Activated CD4-positive, alpha-beta T cell treated with anti-CD3 and anti-CD28 coated beads, Interleukin-2, amount 50 U/mL, for 24 hours (primary cell): ENCODE measurements around the gene AMZ1.
"Not testable (repeated sequence)": the region's sequence is repeated elsewhere in the genome, so short reads cannot be mapped to it uniquely, and the experiment has no call there.

Source experiments
- DNase-seq, 2 donors: peaks; one replicate each; pipeline ENCODE4 v3.0.0-alpha.2; 2020; ENCODE audit warnings: low read depth in 1 of 2, low spot score in 1 of 2

The AMZ1 gene

DNA sequence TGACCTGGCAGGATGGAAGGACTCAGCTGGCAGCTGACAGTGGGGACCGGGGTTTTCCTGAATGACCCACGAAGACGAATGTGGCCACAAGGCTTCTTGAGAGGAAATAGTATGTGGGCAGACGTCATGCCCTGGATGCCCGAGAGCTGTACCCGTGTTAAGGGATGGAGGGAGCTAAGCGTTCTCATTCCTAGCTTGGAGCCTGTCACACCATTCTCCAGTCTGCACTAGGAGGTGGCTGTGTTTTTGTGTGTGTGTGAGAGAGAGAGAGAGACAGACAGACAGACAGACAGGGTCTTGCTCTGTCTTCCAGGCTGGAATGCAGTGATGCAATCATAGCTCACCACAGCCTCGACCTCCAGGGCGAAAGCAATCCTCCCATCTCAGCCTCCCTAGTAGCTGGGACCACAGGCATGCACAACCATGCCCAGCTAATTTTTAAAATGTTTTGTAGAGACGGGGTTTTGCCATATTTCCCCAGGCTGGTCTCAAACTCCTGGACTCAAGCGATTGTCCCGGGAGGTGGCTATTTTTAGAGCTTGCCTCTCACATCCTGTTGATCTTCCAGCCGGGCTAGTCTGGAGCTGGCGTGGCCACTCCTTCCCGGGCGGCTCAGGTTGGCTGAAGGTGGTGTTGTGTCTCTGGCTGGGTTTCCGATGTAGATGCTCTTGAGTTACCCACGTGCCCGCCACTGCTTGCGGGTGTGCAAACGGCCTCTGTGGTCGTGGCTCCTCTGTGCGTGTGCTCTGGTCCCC, 2.1 kb downstream of the AMZ1 start:
- no peak for DNase-seq

DNA sequence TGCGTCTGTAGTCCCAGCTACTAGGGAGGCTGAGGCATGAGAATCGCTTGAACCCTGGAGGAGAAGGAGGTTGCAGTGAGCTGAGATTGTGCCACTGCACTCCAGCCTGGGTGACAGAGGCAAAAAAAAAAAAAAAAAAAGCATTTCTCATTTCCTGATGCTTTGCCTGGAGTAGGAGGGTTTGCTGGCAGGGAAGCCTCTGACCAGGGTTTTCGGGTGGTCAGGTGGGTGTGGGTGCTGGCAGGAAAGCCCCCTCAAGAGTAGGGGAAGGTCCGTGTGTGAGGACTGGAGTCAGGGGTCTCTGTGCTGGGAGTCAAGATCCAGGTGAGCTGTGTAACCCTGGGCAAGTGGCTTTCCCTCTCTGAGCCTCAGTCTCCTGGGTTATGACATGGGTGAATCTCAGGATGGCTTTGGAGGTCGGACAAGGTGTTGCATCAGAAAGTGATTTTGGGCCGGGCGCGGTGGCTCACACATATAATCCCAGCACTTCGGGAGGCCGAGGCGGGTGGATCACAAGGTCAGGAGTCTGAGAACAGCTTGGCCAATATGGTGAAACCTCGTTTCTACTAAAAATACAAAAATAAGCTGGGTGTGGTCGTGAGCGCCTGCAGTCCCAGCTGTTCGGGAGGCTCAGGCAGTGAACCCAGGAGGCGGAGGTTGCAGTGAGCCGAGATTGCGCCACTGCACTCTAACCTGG, 3.2 kb downstream of the AMZ1 start:
- DNase-seq = no peak

DNA sequence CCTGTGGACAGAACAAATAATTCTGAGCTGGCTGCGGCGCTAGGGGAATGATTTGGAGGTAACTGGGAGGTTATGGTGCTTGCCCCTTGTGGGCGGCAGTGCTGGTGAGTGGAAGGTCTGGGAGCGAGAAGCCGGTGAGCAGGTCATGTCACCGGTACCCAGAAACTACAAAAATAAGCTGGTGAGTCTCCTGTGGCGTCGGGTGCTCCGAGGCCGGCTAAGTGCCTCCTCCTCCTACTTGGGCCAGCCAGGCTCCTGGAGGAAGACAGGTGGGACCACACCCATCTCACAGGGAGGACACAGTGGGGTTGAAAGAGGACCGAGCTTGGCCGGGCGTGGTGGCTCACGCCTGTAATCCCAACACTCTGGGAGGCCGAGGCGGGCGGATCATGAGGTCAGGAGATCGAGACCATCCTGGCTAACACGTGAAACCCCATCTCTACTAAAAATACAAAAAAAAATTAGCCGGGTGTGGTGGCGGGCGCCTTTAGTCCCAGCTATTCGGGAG, 4.0 kb downstream of the AMZ1 start:
- not testable (repeated sequence) for DNase-seq

DNA sequence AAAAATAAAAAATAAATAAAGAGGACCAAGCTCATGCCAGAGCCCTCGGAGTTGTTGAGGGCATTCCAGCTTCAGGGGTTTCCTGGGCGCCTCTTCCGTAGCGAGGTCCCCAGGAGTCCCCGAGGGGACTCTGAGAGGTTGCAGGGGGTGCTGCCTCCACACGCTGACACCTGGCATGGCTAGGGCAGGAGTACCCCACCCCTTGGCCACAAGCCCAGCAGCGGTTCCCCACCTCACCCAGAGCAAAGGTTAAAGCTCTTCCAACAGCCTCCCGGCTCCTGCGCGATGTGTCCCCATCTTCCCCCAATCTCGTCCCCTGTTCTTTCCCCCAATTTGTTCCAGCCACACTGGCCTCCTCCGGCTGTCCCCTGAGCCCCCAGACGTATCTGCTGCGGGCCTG, 4.5 kb downstream of the AMZ1 start:
- no peak for DNase-seq

DNA sequence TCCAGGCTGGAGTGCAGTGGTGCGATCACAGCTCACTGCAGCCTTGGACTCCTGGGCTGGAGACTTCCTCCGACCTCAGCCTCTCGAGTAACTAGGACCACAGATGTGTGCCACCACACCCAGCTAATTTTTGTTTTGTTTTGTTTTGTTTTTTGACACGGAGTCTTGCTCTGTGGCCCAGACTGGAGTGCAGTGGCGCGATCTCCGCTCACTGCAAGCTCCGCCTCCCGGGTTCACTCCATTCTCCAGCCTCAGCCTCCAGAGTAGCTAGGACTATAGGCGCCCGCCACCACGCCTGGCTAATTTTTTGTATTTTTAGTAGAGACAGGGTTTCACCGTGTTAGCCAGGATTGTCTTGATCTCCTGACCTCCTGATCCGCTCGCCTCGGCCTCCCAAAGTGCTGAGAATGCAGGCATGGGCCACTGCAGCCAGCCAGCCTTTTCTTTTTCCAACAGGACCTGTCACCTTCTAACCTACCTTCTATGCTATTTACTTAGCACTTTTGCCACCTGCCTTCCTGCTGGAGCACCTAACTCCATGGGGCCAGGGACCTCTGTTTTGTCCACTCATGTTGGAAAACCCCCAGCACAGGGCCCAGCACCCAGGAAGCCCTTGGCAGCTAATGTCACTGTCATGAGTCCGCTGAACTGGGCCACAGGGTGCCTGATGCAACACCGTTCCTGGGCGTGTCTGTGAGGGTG, 5.6 kb downstream of the AMZ1 start:
- DNase-seq = not testable (repeated sequence)

DNA sequence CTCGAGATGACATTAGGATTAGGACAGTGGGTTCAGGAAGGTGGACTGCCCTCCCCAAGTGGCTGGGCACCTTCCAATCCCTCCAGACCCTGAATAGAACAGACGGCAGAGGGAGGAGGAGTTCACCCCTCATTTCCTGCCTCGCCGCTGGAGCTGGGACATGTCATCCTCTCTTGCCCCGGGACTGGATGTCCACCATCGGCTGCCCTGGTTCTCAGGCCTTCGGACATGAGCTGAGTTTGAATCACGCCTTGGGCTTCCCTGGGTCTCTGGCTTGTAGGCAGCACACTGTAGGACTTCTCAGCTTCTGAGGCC, 6.1 kb downstream of the AMZ1 start:
- DNase-seq = not testable (repeated sequence)

DNA sequence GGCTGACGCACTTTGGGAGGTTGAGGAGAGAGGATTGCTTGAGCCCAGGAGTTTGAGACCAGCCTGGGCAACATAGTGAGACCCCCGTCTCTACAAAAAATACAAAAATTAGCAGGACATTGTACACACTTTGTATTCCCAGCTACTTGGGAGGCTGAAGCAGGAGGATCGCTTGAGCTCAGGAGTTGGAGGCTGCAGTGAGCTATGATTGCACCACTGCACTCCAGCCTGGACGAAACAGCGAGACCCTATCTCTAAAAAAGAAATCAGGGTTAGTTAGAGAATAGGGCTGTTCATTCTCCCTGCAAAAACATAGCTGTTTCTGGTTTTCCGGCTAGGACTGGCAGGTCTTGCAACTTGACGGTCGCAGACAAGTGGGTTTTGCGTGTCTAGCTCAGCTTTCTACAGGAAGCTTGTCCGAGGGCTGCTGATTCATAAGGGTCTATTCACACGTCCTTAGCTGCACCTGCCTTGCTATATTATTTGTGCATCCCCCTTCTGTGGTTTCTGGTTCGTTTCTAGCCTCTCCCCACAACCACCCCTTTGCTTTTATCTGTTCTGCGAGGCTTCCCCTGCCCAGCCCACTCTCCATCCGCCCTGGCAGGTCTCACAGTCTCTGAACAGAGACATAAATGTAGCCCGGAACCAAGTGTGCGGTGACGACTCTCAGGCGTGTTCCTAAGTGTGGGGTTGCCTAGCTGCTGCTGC, 10.7 kb downstream of the AMZ1 start:
- DNase-seq = peak; percentile 18 to 49

DNA sequence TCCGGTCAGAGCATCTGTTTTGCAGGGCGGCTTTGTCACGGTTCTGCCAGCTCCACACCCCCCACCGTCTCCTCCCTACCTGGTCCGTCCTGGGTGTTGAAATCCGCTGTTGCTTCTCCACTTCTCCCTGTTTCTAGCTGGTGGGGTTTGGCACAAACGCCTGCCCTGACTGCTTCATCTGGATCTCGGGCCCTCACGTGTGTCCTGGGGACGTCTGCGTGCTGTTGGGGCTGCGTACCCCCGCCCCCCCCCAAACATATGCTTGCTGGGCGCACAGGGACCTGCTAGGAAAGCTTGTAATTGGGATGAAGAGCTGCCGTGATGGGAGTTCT, 11.3 kb downstream of the AMZ1 start:
- DNase-seq = no peak

DNA sequence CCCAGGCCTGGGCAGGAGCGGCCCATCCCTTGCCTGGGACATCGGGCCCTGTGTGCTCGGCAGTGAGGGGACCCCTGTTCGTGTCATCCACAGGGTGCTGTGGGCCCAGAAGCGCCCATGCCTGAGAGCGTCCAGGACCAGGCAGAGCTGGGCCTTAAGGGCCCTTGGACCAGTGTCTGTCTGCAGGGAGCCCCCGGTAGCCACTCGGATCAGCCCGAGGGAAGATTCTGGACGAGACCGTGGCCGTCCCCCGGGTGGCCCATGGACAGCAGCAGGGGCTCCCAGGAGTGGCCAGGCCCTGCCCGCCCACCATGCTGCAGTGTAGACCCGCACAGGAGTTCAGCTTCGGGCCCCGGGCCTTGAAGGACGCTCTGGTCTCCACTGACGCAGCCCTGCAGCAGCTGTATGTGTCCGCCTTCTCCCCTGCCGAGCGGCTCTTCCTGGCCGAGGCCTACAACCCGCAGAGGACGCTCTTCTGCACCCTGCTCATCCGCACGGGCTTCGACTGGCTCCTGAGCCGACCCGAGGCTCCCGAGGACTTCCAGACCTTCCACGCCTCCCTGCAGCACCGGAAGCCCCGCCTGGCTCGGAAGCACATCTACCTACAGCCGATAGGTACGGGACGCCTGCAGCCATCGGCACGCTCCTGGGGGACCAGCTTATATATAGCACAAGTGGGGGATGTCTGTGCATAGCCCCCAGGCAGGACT, 12.3 kb downstream of the AMZ1 start:
- DNase-seq = no peak

DNA sequence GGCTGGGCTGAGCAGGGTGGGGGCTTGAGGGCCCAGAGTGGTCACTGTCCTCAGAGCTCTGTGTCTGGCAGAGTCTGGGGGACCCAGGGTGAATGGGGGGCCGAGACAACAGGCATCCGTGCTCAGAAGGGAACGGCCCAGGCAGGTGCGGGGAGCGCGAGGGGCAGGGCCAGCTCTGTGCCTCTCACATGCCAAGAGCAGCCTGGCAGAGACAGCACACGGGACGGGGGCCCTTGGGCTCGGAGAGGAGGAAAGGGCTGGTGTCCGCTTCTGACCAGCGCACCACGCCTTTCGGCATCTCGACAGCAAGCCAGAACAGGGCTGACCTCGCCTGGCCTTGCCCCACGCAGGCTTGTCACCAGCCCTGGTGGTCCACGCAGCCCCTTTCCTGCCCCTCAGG, 13.4 kb downstream of the AMZ1 start:
- no peak for DNase-seq

DNA sequence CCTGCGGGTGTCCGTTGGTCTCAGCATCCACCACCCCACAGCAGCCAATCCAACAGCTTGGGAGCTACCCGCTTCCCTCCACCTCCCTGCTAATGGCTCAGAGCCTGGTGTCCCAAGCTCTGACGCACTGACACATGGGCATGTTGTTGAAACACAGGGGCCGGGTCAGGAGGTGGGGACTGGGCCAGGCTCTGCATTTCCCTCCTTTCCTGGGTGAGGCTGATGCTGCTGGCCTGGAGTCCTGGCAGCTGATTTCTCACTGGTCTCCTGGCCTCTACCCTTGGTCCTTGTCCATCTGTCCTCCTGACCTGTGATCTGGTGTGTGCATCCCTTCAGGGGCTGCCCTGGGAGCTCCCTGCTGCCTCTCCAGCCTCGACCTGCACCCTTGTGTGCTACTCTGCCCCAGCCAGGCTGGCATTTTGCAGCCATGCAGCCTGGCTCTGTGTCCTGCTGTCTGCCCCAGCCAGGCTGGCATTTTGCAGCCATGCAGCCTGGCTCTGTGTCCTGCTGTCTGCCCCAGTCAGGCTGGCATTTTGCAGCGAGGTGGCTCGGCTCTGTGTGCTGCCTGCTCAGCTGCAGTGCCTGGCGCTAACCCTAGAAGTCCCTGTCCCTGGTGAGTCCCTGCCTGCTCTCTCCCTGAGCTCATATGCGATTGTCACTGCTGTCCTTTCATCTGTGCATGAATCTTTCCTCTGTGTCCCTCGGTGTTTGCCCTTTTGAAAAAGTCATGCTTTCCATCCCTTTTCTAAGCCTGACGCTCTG, 14.0 kb downstream of the AMZ1 start:
- DNase-seq = no peak

DNA sequence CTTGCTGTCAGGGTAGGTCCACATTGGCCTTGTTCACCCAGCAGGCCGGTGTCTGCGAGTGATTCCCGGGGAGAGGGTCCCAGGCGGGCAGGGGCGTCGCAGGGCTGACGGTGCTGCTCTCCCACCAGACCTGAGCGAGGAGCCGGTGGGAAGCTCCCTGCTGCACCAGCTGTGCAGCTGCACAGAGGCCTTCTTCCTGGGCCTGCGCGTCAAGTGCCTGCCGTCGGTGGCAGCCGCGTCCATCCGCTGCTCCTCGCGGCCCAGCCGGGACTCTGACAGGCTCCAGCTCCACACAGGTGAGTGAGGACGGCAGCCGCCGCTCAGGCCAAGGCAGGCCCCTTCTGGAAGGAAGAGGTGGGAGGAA, 14.6 kb downstream of the AMZ1 start:
- no peak for DNase-seq

DNA sequence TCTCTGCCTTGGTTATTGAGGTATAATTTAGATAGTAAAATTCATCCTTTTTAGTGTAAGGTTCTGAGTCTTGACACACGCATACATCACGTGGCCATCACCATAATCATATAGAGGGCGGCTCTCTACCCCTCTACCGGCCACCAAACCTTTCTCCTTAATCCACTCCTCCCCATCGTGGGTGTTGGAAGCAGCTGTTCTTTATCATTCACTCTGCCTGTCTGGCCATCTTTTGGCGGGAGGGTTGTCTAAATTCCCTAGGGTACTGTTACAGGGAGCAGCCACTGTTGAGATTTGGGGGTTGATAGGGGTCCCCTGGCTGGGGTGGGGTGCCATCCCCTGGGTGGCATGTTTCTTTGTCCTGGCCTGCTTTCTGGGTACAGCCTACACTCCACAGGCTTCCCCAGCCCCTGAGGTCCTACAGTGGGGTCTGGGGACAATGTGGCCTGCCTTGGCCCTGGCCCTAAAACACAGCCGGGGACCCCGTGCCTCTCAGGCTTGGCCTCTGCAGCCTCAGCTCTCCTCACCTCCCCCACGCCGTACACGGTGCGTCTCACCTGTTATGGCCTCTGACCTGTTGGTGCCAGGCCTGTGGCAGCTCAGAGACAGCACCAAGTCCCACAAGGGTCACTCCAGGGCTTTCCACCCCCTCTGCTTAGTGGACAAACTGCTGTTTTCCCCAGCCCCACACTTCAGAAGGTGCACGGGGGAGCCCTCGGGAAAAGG, 17.5 kb downstream of the AMZ1 start:
- DNase-seq = no peak

DNA sequence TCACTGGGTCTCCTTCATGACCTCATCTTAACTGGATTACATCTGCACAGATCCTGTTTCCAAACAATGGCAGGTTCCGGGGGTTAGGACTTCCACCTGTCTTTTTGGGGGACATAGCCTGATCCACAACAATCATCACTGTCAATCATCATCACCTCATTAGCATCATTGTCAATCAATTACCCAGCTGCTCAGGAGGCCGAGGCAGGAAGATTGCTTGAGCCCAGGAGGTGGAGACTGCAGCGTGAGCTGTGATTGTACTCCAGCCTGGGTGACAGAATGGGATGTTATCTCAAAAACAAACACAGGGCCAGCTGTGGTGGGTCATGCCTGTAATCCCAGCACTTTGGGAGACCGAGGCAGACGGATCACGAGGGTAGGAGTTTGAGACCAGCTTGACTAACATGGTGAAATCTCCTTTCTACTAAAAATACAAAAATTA, 18.7 kb downstream of the AMZ1 start:
- no peak for DNase-seq

DNA sequence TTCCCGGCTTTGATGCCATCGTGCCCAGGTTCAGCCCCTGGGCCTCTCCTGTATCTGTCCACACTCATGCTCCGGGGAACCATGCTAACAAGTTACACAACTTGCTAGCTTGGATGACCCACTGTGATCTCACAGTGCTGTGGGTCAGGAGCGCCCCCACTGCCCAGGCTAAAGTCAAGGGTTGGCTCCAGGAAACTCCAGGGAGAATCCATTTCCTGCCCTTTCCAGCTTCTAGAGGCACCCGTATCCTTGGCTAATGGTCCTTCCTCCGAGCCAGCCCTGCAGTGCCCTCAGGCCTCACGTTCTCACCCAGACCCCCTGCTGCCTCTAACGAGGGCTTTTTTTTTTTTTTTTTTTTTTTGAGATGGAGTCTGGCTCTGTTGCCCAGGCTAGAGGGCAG, 19.5 kb downstream of the AMZ1 start:
- DNase-seq = no peak

DNA sequence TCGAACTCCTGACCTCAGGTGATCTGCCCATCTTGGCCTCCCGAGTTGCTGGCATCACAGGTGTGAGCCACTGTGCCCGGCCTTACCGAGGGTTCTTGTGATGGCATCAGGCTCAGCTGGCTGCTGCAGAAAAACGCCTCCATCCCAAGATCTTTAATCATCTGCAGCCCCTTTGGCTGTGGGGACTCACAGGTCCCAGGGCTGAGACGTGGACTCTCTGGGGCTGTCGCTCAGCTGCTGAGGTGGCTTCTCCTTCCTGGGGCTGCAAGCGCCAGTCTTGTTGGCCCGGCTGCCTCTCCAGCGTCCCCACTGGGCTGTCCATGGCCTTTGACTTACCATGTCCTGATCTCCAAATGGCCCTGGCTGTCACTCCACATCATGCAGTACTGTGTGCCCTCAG, 20.0 kb downstream of the AMZ1 start:
- no peak for DNase-seq

DNA sequence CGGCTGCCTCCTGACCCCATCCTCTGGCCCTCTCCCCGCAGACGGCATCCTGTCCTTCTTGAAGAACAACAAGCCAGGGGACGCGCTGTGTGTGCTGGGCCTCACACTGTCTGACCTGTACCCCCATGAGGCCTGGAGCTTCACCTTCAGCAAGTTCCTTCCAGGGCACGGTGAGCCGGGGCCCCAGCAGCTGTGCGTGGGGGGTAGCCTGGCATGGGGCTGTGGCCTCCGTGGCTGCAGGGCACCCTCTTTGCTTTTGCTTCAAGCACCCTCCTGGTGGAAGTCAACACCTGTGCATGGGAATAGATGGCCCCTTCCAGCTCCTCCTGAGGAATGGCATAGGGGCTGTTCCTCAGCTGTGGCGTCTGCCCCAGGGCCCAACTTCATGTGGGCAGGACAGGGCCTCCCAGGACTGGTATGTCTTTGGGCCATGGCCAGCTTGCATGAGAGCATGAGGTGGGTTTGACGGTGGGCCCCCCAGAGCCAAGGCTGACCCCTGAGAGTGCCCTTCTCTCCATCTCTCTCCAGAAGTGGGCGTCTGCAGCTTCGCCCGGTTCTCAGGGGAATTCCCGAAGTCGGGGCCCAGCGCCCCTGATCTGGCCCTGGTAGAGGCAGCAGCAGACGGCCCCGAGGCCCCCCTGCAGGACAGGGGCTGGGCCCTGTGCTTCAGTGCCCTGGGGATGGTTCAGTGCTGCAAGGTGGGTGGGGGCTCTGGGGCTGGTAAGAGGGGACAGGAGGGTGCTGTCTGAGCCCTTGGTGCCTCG, 20.7 kb downstream of the AMZ1 start:
- no peak for DNase-seq

DNA sequence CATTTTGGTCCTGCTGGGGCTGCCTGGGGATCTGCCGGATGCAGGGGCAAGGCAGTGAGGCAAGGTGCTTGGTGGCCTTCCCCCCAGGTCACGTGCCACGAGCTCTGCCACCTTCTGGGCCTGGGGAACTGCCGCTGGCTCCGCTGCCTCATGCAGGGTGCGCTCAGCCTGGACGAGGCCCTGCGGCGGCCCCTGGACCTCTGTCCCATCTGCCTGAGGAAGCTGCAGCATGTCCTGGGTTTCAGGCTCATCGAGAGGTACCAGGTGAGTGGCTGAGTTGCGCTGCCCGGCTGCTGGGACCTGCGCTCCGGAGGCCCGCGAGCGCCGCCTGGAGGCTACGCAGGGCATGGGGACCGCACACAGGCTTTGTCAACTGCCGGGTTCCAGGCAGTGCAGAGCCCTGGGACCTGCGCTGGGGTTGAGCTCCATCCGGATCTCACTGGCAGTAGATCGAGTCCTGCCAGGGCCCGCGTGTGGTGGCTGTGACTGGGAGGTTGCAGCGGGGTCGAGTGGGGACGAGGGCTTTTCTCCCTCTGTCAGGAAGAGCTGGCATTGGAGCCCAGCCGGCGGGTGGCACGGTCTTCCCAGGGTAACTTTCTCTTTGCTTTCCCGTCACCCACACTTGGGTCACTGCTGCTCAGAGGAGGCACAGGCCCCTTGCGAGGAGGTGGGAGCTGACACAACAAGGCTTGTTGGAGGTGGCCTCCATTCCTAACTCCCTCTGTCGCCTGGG, 21.7 kb downstream of the AMZ1 start:
- peak; percentile 52 to 65 for DNase-seq
